GM21737 (cell line): ENCODE measurements around the gene SMG5.
"Not testable (repeated sequence)": the region's sequence is repeated elsewhere in the genome, so short reads cannot be mapped to it uniquely, and the experiment has no call there.

ENCODE experiments used
- ATAC-seq: cut with Tn5 transposase; IDR thresholded peaks from one replicate; pipeline ENCODE4 v1.9.1; 2021; ENCODE audit warnings: mild to moderate bottlenecking, moderate library complexity; ENCODE audit not compliant: unreplicated experiment

Gene SMG5

GRCh38 chr1:156282479-156283222 lies at the start of gene SMG5:
SMG5 (minus strand) TSS chr1:156282825; CDS start chr1:156282680, 145 bp downstream.
- ATAC-seq: peak; percentile 76

DNA sequence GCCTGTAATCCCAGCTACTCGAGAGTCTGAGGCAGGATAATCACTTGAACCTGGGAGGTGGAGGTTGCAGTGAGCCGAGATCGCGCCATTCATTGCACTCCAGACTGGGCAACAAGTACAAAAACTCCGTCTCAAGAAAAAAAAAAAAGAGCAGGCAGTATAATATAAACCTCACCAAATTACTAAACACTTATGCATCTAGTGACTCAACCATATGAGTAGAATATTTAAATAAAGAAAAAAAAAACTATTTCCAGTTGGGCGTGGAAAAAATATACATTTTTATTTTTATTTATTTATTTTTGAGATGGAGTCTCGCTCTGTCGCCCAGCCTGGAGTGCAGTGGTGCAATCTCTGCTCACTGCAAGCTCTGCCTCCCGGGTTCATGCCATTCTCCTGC lies 40.6 kb upstream of the SMG5 start:
- not testable (repeated sequence) for ATAC-seq

DNA sequence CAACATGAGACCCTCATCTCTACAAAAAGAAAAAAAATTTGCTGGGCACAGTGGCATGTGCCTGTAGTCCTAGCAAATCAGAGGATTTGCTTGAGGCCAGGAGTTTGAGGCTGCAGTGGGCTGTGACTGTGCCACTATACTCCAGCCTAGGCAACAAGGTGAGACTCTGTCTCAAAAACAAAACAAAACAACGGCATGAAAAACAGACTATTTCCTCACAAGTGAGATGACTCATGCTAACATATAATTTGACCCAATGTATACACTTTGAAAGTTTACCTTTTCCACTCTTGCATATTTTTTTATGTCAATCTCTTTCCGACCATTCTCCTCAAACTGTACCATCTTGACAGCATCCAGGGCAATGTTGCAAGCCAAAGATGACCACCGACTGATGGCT lies 37.9 kb upstream of the SMG5 start:
- no peak for ATAC-seq

DNA sequence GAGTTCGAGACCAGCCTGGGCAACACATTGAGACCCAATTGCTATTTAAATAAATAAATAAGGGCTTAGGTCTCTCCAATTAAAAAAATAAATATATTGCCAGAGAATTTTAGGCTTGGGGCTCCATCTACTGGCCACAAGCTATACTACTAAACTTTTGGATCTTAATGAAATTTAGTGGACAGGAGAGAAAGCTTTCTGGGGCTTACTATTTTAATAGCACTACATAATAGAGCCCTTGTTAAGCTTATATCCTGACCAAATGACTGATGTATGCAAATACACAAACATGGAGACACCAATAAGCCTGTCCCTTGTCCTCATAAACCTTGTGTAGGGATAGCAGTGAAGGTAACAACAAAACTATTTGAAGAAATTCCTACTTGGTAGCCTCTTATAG lies 37.0 kb upstream of the SMG5 start:
- no peak for ATAC-seq

DNA sequence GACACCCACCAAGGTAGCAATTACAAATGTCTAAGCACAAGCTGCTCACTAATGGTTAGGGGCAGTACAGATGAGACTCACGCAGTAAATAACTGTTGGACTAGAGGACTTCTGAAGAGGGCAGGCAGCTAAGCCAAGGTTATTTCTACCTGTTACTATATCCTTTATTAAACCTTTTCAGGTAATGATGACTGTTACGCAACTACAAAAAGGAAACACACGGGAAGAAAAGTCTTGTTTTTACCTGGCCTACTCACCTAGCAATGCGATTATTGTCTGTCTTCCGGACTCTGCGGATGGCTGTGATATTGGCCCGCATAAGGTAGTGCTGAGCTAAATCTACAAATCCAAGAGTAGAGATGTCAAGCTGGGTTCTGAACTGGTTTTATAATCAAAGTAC lies 34.3 kb upstream of the SMG5 start:
- ATAC-seq: no peak

DNA sequence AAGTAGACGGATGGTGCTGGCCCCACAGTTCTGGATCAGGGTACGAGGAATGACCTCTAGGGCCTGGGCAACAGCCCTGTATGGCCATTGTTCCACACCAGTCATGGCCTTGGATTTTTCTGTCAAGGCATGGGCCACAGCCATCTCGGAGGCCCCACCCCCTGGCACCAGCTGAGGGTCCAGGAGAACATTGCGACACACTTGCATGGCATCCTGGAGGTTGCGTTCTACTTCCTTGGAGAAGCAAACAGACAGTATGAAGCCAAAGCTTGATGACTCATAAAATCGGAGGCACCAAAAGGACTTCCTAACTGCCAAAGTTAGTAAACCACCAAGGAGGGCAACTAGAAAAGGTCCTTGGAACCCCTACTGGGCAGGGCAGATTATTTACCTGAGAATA lies 28.3 kb upstream of the SMG5 start:
- no peak for ATAC-seq

DNA sequence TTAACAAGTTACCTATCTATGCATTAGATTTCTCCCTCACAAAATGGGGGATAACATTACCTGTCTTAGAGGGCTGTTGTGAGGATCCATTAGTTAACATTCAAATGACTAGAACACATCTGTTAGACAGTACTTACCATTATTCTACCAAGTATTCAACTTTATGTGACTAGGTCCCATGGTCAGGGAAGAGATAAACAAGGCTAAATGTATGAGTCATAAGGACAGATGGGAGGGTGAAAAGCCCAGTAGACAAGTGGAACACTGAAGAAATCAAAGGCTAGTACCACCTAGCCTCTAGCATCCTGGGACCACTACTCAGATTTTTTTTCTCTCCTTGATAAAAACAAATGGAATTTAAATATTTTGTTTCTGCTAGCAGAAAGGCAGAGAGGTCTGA lies 25.5 kb upstream of the SMG5 start:
- ATAC-seq: no peak

DNA sequence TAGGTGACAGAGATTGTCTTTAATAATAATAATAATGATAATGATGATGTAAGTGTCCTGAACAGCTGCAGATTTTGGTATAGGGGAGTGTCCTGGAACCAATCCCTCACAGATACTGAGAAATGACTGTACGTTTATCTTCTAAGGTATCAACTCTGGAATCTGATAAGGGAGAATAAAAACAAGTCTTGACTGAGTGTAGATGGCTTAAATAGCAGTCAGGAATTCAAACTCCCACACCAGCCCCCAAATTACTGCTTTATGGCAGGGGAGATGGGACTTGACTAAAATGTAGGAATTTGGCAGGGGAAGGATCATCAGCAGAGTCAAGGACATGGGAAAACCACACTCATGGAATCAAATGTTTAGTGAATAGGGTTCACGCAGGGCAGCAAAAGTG lies 22.6 kb upstream of the SMG5 start:
- no peak for ATAC-seq

GRCh38 chr1:156303241-156303640 lies 20.6 kb upstream of the SMG5 start:
- ATAC-seq: no peak

- ATAC-seq: no peak
Observed at GRCh38 chr1:156298852-156299357, 16.3 kb upstream of the SMG5 start, which contains the start of gene VHLL. VHLL (minus strand) TSS chr1:156299307; CDS start chr1:156299189, 118 bp downstream.

DNA sequence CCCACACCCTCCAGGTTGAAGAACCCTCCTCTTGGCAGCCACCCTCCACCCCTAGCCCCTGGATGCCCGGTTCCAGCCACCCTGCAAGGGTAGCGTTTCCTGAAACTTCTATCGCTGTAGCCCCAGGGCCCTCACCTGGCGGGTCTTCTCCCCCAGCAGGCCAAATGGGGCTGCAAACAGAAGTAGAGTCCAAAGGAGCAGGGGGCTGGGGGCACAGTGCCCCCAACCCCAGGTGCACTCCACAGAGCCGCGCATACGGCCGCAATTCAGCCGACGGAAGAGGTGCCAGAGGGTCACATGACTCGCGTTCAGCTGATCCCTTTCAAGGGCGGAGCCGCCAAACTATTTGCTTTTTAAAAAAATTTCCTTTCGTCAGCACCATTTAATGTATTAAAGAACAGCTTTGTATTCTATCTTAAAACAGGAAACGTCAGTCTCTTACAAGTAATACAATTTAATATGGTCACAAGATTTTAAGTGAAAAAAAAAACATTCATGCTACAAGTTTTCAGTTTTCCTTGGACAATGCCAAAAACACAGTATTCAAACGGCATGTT lies 12.8 kb upstream of the SMG5 start, which contains the start of gene GLMP:
Gene GLMP (minus strand): TSS at position 289 of the 557 bp plus-strand sequence. CDS start 34 bp downstream, at position 255.
- no peak for ATAC-seq

DNA sequence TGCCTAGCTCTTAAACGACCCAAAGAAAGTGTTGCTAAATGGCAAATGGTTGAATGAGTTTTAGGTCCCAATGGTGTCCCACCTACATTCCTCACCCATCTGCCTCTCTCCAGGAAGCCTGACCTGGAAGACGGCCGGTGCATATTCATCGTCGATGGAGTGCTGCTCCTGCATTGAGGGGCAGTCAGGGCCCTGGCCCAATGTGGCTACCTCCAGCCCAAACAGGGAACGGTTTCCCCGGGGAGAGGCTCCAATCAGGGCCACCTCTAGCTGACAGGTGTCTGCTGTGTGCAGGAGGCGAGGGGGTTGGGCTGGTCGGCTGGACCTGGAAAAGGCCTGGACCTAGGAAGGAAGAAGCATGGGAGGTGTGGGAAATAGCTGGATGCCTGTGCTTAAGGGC lies 11.3 kb upstream of the SMG5 start:
- ATAC-seq: no peak

DNA sequence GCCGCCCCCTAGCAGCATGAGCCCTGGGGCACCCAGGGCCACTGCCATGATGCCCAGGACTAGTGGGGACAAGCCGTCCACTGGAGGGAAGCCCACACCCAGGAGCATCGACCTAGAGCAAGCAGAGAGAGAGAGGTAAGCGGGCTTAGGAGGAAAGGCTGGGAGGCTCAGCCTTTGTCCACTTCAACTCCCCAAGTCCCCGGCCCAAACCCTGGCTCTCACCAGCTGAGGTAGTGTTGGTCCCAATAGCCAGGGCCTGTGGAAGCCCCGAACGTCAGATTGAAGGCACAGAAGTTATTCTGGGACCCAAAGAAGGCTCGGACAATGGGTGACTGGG lies 10.4 kb upstream of the SMG5 start:
- ATAC-seq: no peak

DNA sequence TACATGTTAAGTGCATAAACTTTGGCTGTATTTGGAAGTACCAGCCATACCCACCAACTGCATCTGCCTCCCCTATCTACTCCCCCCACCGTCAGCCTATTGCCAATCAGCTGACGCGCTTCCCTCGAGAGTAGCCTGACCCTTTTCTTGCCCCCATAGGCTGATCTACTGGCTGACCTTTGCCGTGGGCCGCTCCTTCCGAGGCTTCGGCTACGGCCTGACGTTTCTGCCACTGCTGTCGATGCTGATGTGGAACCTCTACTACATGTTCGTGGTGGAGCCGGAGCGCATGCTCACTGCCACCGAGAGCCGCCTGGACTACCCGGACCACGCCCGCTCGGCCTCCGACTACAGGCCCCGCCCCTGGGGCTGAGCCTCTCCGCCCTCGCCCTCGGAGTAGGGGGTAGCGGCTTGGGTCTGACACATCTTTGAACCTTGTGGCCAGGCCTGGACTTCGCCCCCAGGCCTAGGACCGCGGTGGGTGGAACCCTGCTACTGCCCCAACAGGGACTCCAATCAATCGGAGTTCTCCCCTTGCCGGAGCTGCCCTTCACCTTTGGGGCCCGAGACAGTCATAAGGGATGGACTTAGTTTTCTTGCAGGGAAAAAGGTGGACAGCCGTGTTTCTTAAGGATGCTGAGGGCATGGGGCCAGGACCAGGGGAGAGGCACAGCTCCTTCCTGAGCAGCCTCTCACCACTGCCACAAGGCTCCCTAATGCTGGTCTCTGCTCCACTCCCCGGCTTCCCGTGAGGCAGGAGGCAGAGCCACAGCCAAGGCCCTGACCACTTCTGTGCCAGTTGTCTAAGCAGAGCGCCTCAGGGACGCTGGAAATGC lies 8.8 kb upstream of the SMG5 start:
- no peak for ATAC-seq

DNA sequence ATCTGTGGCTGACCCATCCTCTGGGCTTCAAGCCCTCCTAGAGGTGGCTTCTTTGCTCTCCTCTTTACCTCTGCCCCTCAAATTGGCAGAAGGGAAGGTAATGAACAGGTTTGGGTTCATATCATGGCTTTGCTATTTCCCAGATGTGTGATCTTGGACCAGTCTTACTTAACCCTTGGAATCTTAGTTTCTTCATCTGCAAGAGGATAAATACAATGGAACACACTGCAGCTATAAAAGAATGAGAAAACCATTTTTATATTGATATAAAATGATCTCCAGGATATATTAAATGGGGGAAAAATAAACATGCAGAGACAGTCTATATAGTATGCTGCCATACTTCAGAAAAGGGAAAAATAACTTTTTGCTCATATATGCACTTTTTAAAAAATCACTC lies 7.2 kb upstream of the SMG5 start:
- no peak for ATAC-seq

GRCh38 chr1:156286061-156286460 lies 3.4 kb upstream of the SMG5 start:
- ATAC-seq: no peak

DNA sequence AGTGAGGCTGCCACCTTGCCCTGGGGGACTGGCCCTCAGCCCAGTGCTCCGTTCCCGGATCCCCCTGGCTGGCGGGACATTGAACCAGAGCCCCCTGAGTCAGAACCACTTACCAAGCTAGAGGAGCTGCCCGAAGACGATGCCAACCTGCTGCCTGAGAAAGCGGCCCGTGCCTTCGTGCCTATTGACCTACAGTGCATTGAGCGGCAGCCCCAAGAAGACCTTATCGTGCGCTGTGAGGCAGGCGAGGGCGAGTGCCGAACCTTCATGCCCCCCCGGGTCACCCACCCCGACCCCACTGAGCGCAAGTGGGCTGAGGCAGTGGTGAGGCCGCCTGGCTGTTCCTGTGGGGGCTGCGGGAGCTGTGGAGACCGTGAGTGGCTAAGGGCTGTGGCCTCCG lies 2.8 kb upstream of the SMG5 start:
- ATAC-seq: no peak

- ATAC-seq: no peak
Observed at GRCh38 chr1:156284757-156285156, 2.1 kb upstream of the SMG5 start.

DNA sequence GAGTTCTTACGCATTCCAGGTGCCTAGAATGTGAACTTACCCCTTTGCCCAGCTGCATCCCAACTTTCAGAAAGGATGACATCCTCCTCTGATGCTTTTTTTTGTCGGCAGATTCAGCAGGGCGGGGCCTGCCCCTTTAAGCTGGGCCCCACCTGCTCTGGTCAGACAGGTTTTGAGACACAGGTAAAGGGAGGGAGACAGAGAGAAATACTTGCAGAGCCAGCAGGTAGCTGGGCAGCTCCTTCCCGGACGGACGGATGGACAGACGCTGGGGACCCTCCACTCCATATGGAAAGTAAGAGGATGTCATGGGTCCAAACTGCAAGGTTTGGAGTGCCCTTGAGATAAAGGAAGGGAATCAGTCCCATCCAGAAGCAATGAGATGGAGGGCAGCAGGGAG lies 1.5 kb upstream of the SMG5 start, which contains the start of gene TMEM79:
Gene TMEM79 (plus strand): TSS at position 214 of the 400 bp plus-strand sequence. CDS start 902 bp downstream, outside the sequence.
- ATAC-seq: no peak

DNA sequence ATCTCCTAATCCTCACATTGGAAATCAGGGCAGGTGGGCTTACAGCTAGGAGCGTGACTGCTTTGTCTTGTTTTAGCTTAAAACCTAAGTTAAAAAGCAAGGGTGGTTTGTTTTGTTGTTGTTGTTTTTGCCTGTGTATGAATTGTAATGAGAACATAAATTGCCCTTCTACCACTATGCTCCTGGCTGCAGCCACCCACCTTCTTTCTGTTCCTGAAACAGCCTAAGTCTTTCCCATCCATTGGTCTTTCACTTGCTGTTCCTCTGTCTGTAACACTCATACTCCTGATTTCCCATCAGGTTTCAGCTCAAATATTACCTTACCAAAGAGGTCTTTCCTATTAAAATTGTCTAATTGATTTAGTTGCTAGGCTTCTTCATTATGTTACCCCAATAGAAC lies 896 bp upstream of the SMG5 start:
- no peak for ATAC-seq

GRCh38 chr1:156281693-156282478 lies 739 bp downstream of the SMG5 start:
- ATAC-seq: peak; percentile 16
